HG03378 (cell line): Measurements from ENCODE around the gene ZNF771.
"Not testable (repeated sequence)": the region's sequence is repeated elsewhere in the genome, so short reads cannot be mapped to it uniquely, and the experiment has no call there.

ENCODE experiments used
- ATAC-seq: cut with Tn5 transposase; IDR thresholded peaks from one replicate; pipeline ENCODE4 v1.9.1; 2021; ENCODE audit warnings: mild to moderate bottlenecking, moderate library complexity; ENCODE audit not compliant: unreplicated experiment

Gene ZNF771

DNA sequence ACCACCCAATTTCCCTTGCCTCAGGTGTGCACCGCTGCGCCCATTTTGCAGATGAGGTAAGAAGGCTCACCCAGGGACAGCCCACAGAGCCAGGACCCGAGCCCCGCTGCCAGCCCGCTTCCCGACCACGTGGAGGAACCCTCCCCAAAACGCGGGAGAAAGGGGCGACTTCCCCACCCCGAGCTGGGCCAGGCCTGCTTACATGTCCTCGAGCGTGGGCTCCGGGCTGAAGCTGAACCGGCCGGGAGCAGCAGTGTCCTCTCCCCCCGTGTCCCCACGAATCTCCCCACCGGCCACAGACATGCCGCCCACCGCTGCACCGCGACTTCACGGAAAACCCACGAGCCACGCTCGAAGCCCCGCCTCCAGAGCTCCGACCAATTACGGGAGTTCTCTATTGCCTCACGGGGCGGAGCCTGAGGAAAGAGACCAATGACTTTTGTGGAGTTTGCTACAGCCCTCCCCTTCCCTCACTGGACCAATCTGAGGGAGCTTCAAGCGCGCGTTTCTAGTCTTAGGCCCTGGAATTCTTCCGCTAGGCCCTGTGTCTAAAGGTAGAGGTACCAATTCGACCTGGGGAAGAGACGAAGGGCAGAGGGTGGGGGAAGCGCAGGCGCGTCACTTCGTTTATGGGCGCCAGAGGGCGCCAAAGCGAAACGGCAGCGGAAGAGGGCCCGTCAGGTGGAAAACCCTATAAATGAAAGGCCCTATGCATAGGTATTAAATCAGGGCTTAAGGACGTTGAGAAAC is 22.4 kb downstream of the ZNF771 start, which contains the start of gene DCTPP1:
Gene DCTPP1 (minus strand): TSS at position 353 of the 750 bp plus-strand sequence. CDS start 50 bp downstream, at position 303.
- peak; percentile 92 for ATAC-seq

DNA sequence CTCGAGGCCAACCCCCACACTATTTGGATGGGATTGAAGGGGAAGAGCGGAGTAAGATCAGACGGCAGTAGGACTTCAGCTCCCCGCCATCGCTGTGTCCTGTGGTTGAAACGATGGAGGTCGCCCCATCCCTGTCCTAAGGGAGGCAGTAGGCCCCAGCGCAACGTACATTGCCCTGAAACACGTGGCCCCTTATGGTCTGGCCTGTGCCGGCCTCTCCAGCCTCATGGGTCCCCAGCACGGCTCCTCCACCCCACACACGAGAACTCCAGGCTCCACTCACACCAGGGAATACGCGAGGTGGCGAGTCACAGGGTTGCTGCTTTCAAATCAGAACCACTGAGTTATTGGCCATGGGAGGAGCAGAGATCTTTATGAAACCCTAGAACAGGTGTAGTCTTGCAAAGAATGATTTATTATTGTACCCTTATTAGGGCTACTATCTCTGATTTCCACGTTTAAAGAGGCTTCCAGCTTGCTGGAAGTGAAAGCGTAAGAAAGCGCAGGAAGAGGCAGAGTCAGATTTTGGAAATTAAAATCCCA is 23.1 kb downstream of the ZNF771 start:
- no peak for ATAC-seq

DNA sequence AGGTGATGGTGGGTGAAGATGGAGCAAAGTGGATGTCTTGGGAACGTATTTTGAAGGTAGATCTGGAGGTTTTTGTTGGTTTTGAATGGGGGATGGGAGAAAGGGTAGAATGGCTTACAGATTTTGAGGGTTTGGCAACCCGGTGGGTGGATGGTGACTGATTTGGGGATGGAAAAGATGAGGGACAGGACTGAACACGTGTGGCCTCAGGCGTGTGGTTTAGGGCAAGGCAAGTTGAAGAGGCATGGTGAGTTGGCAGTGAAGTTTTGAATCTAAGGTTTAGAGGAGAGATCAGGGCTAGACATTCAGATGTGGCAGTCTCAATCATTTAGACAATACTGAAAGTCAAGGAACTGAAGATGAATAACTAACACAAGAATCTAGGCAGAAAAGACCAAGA is 27.4 kb downstream of the ZNF771 start:
- ATAC-seq = no peak

DNA sequence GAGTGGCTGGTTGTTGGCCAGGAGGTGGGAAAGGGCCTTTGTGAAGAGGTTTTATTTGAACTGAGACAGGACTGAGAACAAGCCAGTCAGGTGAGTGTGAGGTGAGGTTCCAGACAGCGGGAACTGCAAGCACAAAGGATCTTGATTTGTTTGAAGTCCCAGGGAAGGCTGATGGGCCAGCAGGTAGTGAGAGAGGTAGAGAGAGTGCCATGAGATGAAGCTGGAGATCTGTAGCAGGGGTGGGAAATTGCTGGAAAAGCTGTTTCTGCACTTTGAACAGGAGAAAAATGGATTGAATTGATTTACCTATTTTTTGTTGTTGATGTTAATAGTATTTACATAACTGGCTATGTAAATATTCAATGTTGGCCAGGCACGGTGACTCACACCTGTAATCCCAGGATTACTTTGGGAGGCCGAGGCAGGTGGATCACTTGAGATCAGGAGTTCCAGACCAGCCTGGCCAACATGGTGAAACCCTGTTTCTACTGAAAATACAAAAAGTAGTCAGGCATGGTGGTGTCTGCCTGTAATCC is 30.2 kb downstream of the ZNF771 start:
- no peak for ATAC-seq

DNA sequence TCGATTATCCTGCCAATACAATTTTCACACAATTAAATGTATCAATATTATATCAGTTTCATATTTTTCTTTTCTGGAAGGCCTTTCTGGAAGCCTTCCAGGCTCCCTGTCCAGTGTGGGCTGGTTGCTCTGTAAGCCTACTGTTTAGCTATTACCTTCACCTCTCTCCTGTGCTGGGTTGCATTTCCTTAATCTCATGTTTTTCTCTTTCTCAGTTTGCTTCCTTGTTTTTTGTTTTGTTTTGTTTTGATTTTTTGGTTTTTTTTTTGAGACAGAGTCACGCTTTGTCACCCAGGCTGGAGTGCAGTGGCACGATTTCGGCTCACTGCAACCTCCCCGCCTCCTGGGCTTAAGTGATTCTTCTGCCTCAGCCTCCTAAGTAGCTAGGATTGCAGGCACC is 31.4 kb downstream of the ZNF771 start:
- ATAC-seq = no peak

DNA sequence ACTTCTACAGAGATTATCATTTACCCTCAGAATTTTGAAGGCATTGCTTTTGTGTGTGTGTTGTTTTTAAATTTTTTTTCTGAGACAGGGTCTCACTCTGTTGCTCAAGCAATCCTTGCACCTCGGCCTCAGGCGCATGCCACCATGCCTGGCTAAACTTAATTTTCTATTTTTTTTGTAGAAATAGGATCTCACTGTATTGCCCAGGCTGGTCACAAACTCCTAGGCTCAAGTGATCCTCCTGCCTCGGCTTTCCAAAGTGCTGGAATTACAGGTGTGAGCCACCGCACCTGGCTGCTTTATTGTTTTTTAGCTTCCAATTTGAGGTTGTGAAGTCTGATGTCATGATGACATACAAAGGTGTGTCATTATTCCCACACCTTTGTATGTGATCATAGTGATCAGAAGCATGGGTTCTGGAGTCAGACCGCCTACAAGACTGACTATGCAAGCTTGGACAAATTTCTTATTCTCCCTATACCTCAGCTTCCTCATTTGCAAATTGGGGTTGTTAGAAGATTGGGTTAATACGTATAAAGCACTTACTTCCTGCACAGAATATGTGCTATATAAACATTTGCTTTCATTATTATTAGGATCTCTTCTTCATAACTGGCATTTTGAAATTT is 32.4 kb downstream of the ZNF771 start:
- ATAC-seq = no peak

DNA sequence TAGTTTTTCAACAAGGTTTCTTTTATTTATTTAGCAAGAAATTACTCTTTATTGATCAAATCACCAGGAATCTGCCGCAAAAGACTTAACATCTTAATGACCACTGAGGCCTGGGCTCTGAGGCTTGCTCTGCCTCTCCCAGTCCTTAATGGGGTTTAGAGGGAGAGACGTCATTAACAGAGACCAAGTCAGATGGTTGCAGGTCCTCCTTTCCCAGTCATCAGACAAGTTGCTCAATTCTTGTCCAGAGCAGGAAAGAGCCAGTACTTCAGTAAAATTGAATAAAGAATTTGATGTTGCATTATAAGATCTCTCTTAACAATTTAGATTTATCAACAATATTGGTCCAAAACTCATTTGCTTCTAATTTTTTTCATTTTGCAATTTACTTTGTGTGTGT is 36.2 kb downstream of the ZNF771 start:
- no peak for ATAC-seq

DNA sequence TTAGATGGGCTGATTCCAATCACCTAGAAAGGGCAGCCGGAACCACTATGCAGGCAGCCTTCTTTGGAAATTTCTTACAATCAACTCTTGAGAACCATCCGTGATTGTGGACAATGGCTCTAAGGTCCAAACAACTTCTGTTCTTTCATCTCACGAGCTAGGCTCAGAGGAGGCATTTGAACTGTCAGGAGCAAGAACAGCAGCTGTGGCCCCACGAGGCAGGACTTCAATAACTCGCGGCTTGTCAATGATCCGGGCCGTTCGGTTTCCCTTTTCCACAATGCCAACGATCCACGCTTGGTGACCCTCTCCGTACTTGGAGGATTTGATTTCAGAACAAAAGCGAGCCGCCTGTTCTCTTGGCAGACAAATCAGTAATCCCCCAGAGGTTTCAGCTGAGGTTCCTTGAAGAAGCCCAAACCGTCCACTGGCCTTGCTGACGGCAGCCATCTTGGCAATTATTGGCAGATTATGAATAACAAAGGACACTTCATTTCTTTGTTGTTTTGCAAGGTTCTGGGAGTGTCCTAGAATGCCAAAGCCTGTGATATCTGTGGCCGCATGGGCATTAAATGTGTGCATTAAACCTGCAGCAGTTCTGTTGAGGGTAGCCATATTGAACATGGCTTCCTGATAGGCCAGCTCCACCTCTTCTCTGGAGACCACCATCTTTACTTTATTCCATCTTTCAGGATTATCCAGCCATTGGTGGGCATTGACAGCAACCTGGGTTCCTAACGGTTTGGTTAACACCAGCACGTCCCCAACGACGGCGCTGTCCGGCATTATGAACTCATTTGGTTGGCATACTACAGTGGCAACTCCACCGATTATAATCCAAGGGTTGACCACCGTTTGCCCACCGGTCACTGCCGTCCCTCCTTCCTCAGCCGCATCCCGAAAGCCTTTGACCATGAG is 37.1 kb downstream of the ZNF771 start:
- no peak for ATAC-seq

DNA sequence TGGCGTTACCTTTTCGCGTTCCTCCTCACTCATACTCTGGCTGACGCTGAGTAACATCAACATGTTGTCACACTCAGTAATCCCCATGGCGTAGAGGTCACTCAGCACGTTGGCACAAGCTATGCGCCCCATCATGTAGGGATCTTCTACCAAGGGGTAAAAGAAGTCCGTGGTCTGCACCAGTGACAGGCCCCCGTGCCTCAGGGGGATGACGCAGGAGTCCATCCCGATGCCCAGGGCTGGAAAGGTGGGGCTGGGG is 37.7 kb downstream of the ZNF771 start:
- ATAC-seq = peak; percentile 15

DNA sequence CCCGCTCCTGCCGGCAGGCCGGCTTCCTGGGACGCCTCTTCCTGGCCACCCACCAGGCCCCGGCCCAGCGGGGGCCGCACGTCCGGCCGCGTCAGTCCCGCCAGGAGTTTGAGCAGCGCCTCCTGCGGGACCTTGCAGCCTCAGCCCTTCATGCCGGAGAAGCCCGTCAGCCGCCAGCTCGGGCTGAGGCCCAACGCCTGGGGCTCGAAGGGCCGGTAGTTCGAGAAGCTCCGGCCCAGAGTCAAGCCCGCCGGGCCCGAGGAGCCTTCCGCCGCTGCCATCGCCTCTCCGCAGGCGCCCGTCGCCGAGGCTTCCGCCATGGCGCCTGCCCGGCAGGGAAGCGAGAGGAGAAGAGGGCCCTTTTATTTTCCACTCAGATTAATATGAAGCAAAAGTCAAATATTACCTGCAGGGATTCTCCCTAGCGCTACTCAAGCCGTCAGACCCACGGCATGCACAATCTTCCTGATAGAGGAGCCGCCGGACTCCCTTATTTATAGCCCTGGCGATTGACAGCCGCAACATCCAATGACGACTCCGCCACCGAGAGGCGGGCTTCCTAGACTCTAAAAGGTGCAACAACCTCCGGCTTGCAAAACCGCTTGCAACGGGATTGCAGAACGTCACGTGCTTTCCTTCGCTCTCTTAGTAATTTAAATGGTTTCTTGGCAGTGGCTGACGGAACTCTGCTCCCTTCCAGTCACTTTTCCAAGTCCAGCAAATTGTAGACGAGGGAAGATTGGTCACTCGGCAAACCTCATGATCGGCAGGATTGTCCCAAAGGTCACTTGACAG is 38.2 kb downstream of the ZNF771 start, which contains the start of gene SEPHS2:
Gene SEPHS2 (minus strand): TSS at position 467 of the 795 bp plus-strand sequence. CDS start 147 bp downstream, at position 320.
- ATAC-seq = peak; percentile 69

DNA sequence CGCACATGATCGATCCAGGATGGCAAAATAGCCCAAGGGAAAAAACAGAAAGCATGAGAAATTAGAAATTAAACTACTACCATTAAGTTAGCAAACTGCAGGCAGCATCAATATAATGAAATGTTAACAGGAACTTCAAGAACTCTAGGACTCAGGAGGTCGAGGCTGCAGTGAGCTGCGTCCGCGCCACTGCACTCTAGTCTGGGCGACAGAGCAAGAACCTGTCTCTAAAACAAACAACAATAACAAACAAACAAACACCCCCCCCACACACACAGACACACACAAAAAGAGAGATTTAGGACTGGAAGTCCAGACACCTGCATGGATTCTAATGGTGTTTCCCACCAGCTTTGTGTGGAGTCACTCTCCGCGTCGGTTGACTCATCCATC is 38.8 kb downstream of the ZNF771 start:
- no peak for ATAC-seq

DNA sequence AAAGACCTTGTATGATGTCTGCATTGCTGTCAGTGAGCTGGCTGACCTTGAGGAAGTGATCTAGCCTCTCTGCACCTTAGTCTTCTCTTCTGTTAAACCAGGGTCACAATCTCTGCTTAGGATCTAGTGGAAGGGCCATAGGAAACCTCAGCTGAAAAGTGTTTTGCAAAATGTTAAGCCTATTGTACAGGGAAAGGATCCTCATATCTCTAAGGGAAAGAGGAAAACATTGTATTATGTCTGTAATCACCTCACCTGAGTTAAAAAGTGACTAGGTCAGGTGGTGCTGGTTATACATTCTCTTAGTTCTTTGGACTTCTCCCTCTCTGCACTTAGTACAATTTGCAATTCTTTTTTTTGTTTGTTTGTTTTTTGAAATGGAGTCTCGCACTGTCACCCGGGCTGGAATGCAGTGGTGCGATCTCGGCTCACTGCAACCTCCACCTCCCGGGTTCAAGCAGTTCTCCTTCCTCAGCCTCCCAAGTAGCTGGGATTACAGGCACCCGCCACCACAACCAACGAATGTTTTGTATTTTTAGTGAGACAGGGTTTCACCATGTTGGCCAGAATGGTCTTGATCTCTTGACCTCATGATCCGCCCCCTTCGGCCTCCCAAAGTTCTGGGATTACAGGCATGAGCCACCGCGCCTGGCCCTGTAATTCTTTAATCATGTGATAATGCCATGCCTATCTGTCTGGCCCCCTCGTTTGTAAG is 40.3 kb downstream of the ZNF771 start:
- ATAC-seq = no peak

DNA sequence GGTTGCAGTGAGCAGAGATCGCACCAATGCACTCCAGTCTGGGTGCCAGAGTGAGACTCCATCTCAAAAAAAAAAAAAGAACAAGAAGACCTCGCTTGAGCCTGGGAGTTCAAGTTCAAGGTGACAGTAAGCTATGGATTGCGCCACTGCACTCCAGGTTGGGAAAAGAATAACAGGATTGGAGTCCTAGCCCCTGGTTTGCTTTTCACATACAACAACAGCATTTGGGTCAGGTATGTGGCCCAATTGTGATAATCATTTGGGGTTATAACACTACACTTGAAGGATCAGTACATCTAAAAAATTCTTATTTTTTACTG is 41.7 kb downstream of the ZNF771 start:
- ATAC-seq = no peak

DNA sequence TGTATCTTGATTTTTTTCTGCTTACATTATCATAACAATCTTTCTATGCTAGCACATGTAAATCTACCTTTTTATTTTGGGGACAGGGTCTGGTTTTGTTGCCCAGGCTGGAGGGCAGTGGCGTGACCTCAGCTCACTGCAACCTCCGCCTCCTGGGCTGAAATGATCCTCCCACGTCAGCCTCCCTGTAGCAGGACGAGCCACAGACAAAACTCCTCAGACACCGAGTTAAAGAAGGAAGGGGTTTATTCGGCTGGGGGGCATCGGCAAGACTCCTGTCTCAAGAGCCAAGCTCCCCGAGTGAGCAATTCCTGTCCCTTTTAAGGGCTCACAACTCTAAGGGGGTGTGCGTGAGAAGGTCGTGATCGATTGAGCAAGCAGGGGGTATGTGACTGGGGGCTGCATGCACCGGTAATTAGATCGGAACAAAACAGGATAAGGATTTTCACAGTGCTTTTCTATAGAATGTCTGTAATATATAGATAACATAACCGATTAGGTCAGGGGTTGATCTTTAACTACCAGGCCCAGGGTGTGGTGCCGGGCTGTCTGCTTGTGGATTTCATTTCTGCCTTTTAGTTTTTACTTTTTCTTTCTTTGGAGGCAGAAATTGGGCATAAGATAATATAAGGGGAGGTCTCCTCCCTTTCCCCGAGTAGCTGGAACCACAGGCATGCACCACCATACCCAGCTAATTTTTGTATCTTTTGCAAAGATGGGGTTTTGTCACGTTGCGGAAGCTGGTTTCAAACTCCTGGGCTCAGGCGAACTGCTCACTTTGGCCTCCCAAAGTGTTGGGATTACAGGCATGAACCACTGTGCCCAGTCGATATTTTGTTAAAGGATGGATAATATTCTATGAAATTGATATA is 45.5 kb downstream of the ZNF771 start:
- not testable (repeated sequence) for ATAC-seq

DNA sequence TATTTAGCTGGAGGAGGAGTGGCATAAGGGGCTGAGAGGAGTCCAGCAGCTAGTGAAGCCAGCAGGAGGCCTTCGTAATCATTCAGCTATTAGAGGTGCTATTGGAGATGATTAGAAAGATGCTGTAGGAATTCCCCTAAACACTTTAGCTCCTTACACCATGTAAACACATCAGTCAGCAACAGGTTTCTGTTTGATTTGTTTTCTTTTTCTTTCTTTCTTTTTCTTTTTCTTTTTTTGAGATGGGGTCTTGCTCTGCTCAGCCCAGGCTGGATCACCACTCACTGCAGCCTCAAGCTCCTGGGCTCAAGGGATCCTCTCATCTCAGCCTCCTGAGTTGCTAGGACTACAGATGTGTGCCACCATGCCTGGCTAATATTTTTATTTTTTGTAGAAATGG is 48.9 kb downstream of the ZNF771 start:
- ATAC-seq = no peak

DNA sequence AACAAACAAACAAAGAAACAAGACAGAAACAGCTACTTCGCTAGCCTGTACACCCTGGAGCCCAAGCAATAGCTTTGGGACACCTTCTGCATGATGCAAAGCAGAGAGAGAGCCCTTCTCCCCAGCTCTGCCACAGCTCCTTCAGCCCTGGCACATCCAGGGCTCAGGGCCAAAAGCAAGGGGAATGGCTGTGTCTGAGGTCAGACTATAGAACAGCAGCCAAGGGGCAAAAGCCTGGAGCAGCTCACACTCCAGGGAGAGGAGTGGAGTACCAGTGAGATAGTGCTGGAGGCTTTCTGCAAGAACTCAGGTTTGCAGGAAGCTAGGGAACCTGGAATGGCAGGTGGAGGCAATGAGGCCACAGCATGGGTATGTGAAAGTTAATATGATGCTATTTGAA is 49.9 kb downstream of the ZNF771 start:
- no peak for ATAC-seq

DNA sequence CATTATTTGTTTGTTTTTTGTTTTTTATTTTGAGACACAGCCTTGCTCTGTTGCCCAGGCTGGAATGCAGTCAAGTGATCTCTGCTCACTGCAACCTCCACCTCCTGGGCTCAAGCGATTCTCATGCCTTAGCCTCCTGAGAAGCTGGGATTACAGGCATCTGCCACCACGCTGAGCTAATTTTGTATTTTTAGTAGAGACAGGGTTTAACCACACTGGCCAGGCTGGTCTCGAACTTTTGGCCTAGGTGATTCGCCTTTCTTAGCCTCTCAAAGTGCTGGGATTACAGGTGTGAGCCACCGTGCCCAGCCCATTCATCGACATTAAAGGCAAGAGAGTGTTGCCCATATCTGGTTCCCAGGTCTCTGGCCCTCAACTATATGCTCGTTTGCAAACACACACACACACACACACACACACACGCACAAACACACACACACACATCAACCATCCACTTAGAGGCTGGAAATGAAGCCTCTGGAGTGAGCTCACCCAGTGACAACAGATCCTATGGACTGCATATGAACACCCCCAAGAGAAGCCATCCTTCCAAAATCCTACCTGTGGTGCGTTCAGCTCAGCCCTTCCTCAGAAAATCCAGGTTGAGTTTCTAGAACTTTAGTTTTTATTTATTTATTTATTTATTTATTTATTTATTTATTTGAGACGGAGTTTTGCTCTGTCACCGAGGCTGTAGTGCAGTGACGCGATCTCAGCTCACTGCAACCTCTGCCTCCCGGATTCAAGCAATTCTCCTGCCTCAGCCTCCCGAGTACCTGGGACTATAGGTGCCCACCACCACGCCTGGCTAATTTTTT is 50.5 kb downstream of the ZNF771 start:
- ATAC-seq = no peak
